ENCODE measurements around the gene EVC2.

The EVC2 gene

DNA sequence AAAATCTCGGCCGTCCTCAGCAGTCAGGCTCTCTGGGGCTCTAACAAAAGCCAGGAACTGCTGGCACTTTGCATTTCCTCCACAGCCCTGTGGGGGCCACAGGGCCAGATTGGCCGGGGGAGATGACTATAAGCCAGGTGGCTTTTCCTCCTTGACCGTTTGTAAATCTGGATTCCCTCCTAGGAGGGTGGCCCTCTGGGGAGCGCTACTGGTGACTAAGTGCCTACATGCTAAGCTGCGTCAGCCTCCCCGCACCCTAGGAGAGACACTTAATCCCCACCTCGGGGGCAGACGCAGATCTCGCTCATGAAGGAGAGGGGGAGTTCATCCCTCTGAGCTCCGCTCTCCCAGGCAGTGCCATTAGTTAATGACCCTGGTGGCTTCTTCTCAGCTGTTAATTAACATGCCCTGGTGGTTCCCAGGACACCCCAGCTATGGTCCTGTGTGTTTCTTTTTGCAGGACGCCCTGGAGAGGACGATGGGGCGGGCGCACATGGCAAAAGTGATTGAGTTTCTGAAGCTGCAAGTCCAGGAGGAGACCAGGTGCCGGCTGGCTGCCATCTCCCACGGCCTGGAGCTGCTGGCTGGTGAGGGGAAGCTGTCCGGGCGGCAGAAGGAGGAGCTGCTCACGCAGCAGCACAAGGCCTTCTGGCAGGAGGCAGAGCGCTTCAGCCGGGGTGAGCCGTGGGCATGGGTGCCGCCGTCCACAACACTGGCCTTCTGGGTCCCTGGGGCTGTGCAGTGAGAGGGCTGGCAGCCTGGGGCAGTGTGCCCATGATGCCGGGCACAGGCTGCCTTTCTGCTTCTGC lies 44.2 kb upstream of the EVC2 start:
- Histone ChIP-seq H3K9ac (ENCODE audit: low read depth in 1 of 2, low read length in 2 of 2) (no peak overlapping the region), H3K9me3 (ENCODE audit: control insufficient read depth in 2 of 2, low read length in 2 of 2) (no peaks in the 10 kb centered on the region), H3K4me1 (ENCODE audit: control insufficient read depth in 2 of 2, insufficient read depth in 2 of 2, low read length in 2 of 2) (no peaks in the 10 kb centered on the region), H3K4me3 (ENCODE audit: low read length in 2 of 2) (no peak overlapping the region), H3K27me3 (ENCODE audit: control insufficient read depth in 2 of 2, insufficient read depth in 2 of 2, low read length in 2 of 2) (no peaks in the 10 kb centered on the region), H3K27ac (ENCODE audit: low read depth in 2 of 2, low read length in 2 of 2) (no peak overlapping the region), H3K36me3 (ENCODE audit: control insufficient read depth in 2 of 2, insufficient read depth in 2 of 2, low read length in 2 of 2) (peaks cover 0 to 5% of the 10 kb centered on the region in 2 donors)

DNA sequence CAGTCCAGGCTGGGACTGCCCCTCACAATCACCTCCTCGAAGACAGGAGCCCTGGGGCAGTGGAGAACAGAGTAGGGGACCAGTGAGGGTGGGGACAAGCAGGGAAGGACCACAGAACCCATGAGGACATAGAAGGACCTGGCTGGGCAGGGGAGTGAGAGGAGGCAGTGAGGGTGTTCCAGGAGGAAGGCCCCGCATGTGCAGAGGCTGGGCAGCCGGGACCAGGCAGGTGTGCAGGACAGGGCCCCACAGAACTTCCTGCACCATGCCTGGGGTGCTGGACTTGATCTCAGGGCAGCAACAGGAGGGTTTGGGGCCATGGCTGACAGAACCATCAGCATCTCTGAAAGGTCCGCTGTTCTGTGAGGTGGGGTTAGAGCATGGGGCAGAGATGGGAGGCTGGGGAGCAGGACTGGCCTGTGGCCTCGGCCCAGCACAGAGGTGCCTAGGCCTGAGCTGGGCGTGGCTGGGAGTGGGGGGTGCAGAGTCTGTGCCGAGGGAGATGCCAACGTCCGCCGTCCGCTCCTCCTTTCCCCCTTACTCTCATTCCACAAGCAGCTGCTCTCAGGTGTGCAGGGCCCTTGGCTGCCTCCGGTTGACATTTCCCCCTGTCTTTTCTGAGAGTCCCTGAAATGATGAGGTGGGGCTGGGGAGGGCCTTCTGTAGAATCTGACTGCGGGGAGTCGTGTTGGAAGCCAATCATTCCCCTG lies 43.5 kb upstream of the EVC2 start:
- no peak overlapping the region for H3K27ac ChIP-seq (ENCODE audit: low read depth in 2 of 2, low read length in 2 of 2)
- H3K9me3 ChIP-seq (ENCODE audit: control insufficient read depth in 2 of 2, low read length in 2 of 2), result no peaks in the 10 kb centered on the region
- no peaks in the 10 kb centered on the region for H3K27me3 ChIP-seq (ENCODE audit: control insufficient read depth in 2 of 2, insufficient read depth in 2 of 2, low read length in 2 of 2)
- H3K9ac ChIP-seq (ENCODE audit: low read depth in 1 of 2, low read length in 2 of 2), result no peak overlapping the region
- H3K4me3 ChIP-seq (ENCODE audit: low read length in 2 of 2), result no peak overlapping the region
- no peaks in the 10 kb centered on the region for H3K4me1 ChIP-seq (ENCODE audit: control insufficient read depth in 2 of 2, insufficient read depth in 2 of 2, low read length in 2 of 2)
- peaks cover 0 to 3% of the 10 kb centered on the region in 2 donors for H3K36me3 ChIP-seq (ENCODE audit: control insufficient read depth in 2 of 2, insufficient read depth in 2 of 2, low read length in 2 of 2)

DNA sequence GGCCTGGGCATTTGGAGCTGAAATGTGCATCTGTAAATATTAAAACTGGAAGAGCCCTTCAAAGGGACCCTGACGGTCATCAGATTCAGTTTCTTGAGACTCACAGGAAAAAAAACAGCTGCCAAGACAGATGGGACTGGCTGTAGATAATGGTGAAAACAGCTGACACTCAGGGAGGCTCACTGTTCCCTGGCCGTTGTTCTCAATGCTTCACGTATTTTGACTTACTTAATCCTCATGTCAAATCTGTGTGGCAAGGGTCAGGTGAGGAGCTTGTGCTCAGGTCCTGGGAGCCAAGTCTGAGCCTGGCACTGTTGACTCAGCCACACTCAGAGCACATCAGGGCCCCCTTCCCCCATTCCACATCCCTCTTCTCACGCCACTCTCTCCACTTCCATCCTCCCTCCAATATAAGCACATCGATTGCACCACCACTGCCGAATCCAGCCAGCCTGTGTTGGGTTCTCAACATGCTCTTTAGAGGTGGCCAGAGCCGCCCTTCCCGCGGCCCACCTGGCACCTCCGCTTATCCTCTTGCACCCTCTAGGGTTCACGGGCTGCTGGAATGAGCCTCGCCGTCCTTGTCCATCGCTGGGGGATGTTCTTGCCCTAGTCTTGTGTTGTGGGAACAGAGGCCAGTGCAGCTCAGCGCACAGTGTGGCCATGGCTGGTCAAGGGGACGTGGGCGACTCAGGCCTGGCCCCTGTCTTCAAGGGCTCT lies 42.7 kb upstream of the EVC2 start:
- H3K9me3 ChIP-seq (ENCODE audit: control insufficient read depth in 2 of 2, low read length in 2 of 2), result no peaks in the 10 kb centered on the region
- no peak overlapping the region for H3K27ac ChIP-seq (ENCODE audit: low read depth in 2 of 2, low read length in 2 of 2)
- H3K4me3 ChIP-seq (ENCODE audit: low read length in 2 of 2), result no peak overlapping the region
- H3K4me1 ChIP-seq (ENCODE audit: control insufficient read depth in 2 of 2, insufficient read depth in 2 of 2, low read length in 2 of 2), result no peaks in the 10 kb centered on the region
- no peak overlapping the region for H3K9ac ChIP-seq (ENCODE audit: low read depth in 1 of 2, low read length in 2 of 2)
- no peaks in the 10 kb centered on the region for H3K27me3 ChIP-seq (ENCODE audit: control insufficient read depth in 2 of 2, insufficient read depth in 2 of 2, low read length in 2 of 2)
- H3K36me3 ChIP-seq (ENCODE audit: control insufficient read depth in 2 of 2, insufficient read depth in 2 of 2, low read length in 2 of 2), result peaks cover 0 to 3% of the 10 kb centered on the region in 2 donors

DNA sequence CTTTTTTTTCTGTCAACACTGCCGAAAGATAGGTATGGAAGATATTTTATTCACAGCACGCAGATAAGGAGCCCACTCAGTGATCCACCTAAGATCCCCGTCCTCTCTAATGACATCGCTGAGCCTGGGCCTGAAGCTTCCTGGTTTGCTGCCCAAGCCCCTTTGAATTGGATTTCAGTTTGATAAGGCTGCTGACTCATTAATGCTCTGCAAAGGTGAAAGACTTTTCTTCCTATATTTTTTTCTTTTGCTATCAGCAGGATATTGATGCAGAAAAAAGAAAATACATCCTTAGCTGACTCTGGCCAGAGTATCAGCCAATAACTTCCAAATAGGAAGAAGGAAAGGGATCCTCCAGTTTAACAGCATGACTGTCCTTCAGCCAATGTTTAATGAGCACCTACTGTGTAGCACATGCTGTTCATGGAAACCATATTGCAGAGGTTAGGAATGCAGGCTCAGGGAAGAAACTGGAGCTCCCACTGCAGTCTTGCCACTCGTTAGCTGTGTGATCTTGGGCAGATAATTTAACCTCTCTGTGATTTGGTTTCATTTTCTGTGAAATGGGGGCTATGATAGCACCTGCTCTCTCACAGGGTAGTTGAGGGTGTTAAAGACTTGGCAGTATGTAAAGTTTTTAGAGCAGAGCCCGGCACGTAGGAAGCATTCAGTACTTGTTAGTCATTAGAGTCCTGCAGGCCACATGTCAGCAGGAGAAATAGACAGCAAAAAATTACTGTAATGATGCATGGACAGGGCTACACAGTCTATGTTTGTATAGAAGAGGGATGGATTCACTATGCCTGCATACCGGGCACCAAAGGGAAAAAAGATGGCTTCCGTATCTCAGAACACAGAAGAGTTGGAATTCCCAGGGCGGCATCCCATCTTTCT lies 41.9 kb upstream of the EVC2 start:
- Histone ChIP-seq H3K9me3 (ENCODE audit: control insufficient read depth in 2 of 2, low read length in 2 of 2) (no peaks in the 10 kb centered on the region), H3K27ac (ENCODE audit: low read depth in 2 of 2, low read length in 2 of 2) (no peak overlapping the region), H3K9ac (ENCODE audit: low read depth in 1 of 2, low read length in 2 of 2) (no peak overlapping the region), H3K27me3 (ENCODE audit: control insufficient read depth in 2 of 2, insufficient read depth in 2 of 2, low read length in 2 of 2) (no peaks in the 10 kb centered on the region), H3K4me3 (ENCODE audit: low read length in 2 of 2) (no peak overlapping the region), H3K4me1 (ENCODE audit: control insufficient read depth in 2 of 2, insufficient read depth in 2 of 2, low read length in 2 of 2) (no peaks in the 10 kb centered on the region), H3K36me3 (ENCODE audit: control insufficient read depth in 2 of 2, insufficient read depth in 2 of 2, low read length in 2 of 2) (peaks cover 0 to 3% of the 10 kb centered on the region in 2 donors)

DNA sequence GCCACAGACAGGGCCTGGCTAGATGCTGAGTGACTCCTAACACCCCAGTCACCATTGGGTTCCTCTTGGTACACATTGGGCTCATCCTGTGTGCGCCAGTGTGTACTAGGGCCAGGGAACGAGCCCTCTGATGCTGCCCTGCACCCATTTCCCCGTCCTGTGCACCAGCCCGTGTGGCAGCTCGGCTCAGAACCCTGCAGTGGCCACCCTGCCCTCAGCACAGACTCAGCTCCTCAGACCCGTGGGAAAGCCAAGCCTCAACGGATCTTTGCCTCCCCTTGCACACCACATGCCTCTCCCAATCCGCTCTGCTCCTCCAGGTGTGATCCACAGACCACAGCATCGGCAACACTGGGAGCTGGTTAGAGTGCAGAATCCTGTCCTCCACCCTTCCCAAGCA lies 41.2 kb upstream of the EVC2 start:
- Histone ChIP-seq H3K27ac (ENCODE audit: low read depth in 2 of 2, low read length in 2 of 2) (no peak overlapping the region), H3K4me1 (ENCODE audit: control insufficient read depth in 2 of 2, insufficient read depth in 2 of 2, low read length in 2 of 2) (no peaks in the 10 kb centered on the region), H3K9ac (ENCODE audit: low read depth in 1 of 2, low read length in 2 of 2) (no peak overlapping the region), H3K27me3 (ENCODE audit: control insufficient read depth in 2 of 2, insufficient read depth in 2 of 2, low read length in 2 of 2) (no peaks in the 10 kb centered on the region), H3K4me3 (ENCODE audit: low read length in 2 of 2) (no peak overlapping the region), H3K9me3 (ENCODE audit: control insufficient read depth in 2 of 2, low read length in 2 of 2) (no peaks in the 10 kb centered on the region), H3K36me3 (ENCODE audit: control insufficient read depth in 2 of 2, insufficient read depth in 2 of 2, low read length in 2 of 2) (peaks cover 0 to 3% of the 10 kb centered on the region in 2 donors)

DNA sequence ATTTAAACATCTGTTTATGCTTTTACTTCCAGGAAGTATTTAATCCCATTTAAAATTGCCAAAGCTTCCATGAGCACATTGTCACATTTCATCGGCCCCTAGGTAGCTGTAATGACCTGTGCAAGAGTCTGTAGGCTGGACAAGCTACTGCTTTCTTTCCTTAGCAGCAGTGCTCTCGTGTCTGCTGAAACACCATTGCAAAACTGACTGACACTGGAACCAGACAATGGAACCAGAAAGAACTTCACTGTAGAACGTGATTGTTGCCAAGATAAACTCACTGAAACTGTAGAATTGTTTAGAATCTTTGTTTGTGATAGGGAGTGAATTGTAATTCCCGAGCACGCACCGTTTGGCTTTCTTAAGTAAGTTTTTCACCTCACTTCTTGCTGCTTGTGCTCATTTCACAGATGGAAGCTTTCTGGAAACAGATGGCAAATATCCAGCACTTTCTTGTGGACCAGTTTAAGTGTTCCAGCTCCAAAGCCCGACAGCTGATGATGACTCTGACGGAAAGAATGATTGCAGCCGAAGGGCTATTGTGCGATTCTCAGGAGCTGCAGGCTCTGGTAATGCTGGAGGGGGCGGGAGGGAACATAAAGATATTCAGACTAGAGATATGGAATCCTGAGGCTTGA lies 39.5 kb upstream of the EVC2 start:
- Histone ChIP-seq H3K27ac (ENCODE audit: low read depth in 2 of 2, low read length in 2 of 2) (no peak overlapping the region), H3K27me3 (ENCODE audit: control insufficient read depth in 2 of 2, insufficient read depth in 2 of 2, low read length in 2 of 2) (no peaks in the 10 kb centered on the region), H3K9me3 (ENCODE audit: control insufficient read depth in 2 of 2, low read length in 2 of 2) (no peaks in the 10 kb centered on the region), H3K9ac (ENCODE audit: low read depth in 1 of 2, low read length in 2 of 2) (no peak overlapping the region), H3K36me3 (ENCODE audit: control insufficient read depth in 2 of 2, insufficient read depth in 2 of 2, low read length in 2 of 2) (peaks cover 0 to 2% of the 10 kb centered on the region in 2 donors), H3K4me1 (ENCODE audit: control insufficient read depth in 2 of 2, insufficient read depth in 2 of 2, low read length in 2 of 2) (no peaks in the 10 kb centered on the region), H3K4me3 (ENCODE audit: low read length in 2 of 2) (no peak overlapping the region)

DNA sequence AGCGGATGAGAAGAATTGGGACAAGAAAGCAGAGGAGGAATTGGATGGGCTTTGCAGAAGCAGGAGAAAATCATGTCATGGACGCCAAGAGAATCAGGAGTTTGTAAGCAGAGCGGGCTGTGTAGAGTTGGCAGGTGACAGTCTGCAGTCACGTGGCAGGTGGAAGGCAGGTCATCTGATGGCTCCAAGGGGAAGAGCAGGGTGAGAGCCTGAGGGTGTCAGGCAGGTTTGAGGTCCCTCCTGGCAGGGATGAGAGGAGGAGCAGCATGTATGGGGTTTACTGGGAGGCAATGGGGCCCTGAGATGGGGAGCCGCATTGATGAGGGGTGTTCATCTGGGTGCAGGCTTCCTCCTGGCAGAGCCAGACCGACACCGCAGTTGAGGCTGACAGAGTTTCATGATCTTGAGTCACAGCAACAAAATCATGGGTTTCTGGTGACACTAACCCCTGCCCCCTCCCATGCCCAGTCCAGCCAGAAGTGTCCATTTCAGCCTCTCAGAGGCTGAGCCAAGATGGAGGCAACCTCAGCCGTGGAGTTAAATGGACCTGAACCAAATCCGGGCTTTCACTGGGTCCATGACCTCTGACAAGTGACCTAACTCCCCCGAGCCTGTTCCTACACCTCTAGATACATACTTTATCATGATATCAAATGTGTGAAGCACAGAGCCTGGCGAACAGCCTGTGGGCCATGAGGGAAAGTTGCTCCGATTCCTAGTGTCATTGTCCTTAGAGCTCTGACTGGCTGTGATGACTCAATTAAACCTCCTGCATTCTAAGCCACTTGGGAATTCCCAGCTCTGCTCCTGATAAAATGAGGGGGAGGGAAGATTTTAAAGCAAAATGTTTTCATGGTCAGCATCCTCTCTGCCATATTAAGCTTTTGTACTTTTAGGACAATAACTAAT lies 38.7 kb upstream of the EVC2 start:
- H3K27ac ChIP-seq (ENCODE audit: low read depth in 2 of 2, low read length in 2 of 2), result no peak overlapping the region
- H3K36me3 ChIP-seq (ENCODE audit: control insufficient read depth in 2 of 2, insufficient read depth in 2 of 2, low read length in 2 of 2), result peaks cover 0 to 2% of the 10 kb centered on the region in 2 donors
- no peak overlapping the region for H3K9ac ChIP-seq (ENCODE audit: low read depth in 1 of 2, low read length in 2 of 2)
- H3K4me3 ChIP-seq (ENCODE audit: low read length in 2 of 2), result no peak overlapping the region
- no peaks in the 10 kb centered on the region for H3K4me1 ChIP-seq (ENCODE audit: control insufficient read depth in 2 of 2, insufficient read depth in 2 of 2, low read length in 2 of 2)
- no peaks in the 10 kb centered on the region for H3K9me3 ChIP-seq (ENCODE audit: control insufficient read depth in 2 of 2, low read length in 2 of 2)
- no peaks in the 10 kb centered on the region for H3K27me3 ChIP-seq (ENCODE audit: control insufficient read depth in 2 of 2, insufficient read depth in 2 of 2, low read length in 2 of 2)

DNA sequence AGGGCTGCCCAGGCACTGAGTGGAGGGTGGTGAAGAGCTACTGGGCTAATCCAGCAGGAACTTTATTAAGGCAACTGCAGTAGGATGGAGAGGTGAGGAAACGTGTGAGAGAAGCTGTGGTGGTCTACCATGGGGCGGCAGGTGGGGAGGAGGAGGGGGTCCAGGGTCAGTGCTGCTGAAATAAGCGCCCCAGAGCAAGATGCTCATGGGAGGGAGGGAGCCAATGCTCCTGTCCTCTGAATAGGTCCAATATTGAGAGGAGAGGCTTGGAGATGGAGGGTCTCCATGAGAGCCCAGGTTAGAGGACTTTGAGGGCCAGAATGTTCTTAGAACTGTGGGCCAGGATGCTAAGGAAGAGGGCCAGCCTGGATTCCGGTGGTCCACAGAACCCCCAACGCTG lies 37.9 kb upstream of the EVC2 start:
- no peak overlapping the region for H3K27ac ChIP-seq (ENCODE audit: low read depth in 2 of 2, low read length in 2 of 2)
- no peaks in the 10 kb centered on the region for H3K27me3 ChIP-seq (ENCODE audit: control insufficient read depth in 2 of 2, insufficient read depth in 2 of 2, low read length in 2 of 2)
- H3K36me3 ChIP-seq (ENCODE audit: control insufficient read depth in 2 of 2, insufficient read depth in 2 of 2, low read length in 2 of 2), result peaks cover 0 to 2% of the 10 kb centered on the region in 2 donors
- no peak overlapping the region for H3K9ac ChIP-seq (ENCODE audit: low read depth in 1 of 2, low read length in 2 of 2)
- no peak overlapping the region for H3K4me3 ChIP-seq (ENCODE audit: low read length in 2 of 2)
- H3K9me3 ChIP-seq (ENCODE audit: control insufficient read depth in 2 of 2, low read length in 2 of 2), result no peaks in the 10 kb centered on the region
- H3K4me1 ChIP-seq (ENCODE audit: control insufficient read depth in 2 of 2, insufficient read depth in 2 of 2, low read length in 2 of 2), result no peaks in the 10 kb centered on the region
